ENCODE measurements around the gene GTSF1L. TPM values are rescaled to one million over a fixed set of nuclear protein-coding genes. Genes with fewer than 3 reads are reported as not detected.

GTSF1L gene
- total RNA-seq, 1 donor from 2014 or later = not detected

DNA sequence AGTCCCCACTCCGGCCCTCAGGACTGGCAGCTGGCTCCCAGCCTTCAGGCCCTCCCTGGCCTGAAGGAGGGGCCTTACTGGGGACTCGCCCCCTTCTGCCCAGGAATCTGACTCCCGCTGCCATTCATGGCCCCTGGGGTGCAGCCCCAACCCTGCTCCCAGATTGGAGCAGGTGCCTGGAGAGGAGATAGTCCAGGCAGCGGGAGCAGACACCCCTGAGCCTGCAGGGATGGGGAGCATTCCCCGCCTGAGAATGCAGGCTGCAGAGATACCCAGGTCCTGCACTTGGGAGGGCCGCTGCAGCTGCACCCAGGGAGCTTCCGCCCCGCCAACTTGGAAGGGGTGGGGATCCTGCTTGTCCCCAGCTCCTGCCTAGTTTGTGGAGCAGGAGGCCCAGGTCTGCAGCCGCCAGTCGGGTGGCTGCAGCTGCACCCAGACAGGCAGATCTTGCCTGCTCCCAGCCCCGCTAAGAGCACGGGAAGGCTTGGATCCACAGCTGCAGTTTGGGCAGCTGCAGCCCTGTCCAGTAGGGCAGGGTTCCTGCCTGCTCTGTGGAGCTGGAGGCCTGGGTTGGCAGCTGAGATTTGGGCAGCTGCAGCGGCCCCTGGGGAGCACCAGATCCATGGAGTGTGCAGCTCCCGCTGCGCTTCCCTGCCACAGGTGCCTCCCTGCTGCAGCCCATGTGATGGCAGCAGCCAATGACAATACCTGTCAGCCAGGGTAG is 5.2 kb downstream of the GTSF1L start:
- Histone ChIP-seq H3K27ac (replicated peaks) (no peak overlapping the region), H3K36me3 (no peaks in the 10 kb centered on the region), H3K4me3 (no peak overlapping the region), H3K9me3 (replicated peaks) (peaks cover 6% of the 10 kb centered on the region), H3K4me1 (no peaks in the 10 kb centered on the region), H3K27me3 (ENCODE audit: low read depth) (peaks cover 19% of the 10 kb centered on the region)
- intact Hi-C loops (cut with micrococcal nuclease) = no loop called here
- DNase-seq = no peak
- TF ChIP-seq, protein P1, sequence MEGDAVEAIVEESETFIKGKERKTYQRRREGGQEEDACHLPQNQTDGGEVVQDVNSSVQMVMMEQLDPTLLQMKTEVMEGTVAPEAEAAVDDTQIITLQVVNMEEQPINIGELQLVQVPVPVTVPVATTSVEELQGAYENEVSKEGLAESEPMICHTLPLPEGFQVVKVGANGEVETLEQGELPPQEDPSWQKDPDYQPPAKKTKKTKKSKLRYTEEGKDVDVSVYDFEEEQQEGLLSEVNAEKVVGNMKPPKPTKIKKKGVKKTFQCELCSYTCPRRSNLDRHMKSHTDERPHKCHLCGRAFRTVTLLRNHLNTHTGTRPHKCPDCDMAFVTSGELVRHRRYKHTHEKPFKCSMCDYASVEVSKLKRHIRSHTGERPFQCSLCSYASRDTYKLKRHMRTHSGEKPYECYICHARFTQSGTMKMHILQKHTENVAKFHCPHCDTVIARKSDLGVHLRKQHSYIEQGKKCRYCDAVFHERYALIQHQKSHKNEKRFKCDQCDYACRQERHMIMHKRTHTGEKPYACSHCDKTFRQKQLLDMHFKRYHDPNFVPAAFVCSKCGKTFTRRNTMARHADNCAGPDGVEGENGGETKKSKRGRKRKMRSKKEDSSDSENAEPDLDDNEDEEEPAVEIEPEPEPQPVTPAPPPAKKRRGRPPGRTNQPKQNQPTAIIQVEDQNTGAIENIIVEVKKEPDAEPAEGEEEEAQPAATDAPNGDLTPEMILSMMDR (IDR thresholded peaks at IDR 0.05; ENCODE audit: borderline replicate concordance) = no peak

DNA sequence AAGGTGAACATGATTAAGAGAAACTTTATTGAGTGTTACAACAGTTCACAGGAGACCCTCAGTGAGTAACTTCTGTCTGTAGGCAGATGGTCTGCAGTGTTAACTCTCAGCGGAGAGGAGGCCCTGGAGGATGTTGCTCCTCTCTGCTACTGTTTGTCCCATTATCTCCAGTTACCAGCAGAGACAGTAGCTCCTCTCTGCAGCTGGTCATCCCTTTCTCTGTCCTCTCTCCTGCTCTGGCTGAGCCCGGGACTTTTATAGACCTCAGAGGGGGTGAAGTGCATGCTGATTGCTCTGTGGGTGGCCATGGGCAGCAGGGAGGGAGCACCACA is 5.7 kb downstream of the GTSF1L start:
- TF ChIP-seq, protein P1 (IDR thresholded peaks at IDR 0.05; ENCODE audit: borderline replicate concordance) = no peak
- H3K27me3 ChIP-seq (ENCODE audit: low read depth) = peaks cover 19% of the 10 kb centered on the region
- no peak overlapping the region for H3K27ac ChIP-seq (replicated peaks)
- no peaks in the 10 kb centered on the region for H3K4me1 ChIP-seq
- DNase-seq = no peak
- intact Hi-C loops (cut with micrococcal nuclease) = no loop called here
- no peaks in the 10 kb centered on the region for H3K36me3 ChIP-seq
- peaks cover 6% of the 10 kb centered on the region for H3K9me3 ChIP-seq (replicated peaks)
- H3K4me3 ChIP-seq = no peak overlapping the region

DNA sequence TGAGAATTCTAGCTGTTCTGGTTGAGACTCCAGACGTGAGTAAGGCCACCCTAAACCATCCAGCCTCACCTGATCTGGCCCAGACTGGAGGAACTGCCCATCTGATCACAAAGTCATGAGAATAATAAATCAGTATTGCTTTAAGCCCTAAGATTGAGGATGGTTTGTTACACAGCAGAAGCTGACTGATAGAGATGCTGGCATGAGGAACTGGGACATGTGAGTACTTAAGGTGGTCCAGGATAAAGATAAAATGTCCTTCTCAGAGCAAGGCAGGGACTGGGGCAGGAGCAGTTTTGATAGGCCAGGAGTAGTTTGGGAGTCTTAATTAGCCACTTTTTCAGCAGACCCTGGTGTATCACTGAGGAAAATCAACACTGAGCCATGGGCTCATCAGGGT is 6.8 kb downstream of the GTSF1L start:
- peaks cover 19% of the 10 kb centered on the region for H3K27me3 ChIP-seq (ENCODE audit: low read depth)
- H3K4me3 ChIP-seq = no peak overlapping the region
- peaks cover 6% of the 10 kb centered on the region for H3K9me3 ChIP-seq (replicated peaks)
- no peaks in the 10 kb centered on the region for H3K36me3 ChIP-seq
- TF ChIP-seq, protein P1 (IDR thresholded peaks at IDR 0.05; ENCODE audit: borderline replicate concordance) = no peak
- intact Hi-C loops (cut with micrococcal nuclease) = no loop called here
- H3K27ac ChIP-seq (replicated peaks) = no peak overlapping the region
- H3K4me1 ChIP-seq = no peaks in the 10 kb centered on the region
- no peak for DNase-seq

DNA sequence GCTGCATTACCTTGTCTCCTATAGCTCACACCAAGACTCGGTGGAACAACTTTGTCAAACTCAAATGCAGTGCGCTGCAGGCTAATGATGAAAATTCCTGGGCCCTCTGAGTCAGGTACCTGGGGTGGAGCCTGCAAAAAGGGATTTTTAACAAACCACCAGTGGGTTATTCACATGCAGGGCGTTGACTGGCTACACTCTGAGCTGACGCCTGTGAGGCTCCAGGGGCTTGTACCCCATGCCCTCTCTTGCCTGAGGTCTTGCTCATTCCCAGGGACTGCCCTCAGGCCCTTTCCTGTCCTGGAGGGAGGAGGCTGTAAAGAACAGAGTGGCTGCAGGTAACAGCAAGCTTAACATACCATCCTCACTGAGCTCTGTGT is 9.2 kb downstream of the GTSF1L start:
- H3K4me3 ChIP-seq = no peak overlapping the region
- peaks cover 13% of the 10 kb centered on the region for H3K27me3 ChIP-seq (ENCODE audit: low read depth)
- DNase-seq = no peak
- TF ChIP-seq, protein P1 (IDR thresholded peaks at IDR 0.05; ENCODE audit: borderline replicate concordance) = no peak
- intact Hi-C loops (cut with micrococcal nuclease) = no loop called here
- no peaks in the 10 kb centered on the region for H3K4me1 ChIP-seq
- H3K27ac ChIP-seq (replicated peaks) = no peak overlapping the region
- H3K36me3 ChIP-seq = no peaks in the 10 kb centered on the region
- peaks cover 6% of the 10 kb centered on the region for H3K9me3 ChIP-seq (replicated peaks)

DNA sequence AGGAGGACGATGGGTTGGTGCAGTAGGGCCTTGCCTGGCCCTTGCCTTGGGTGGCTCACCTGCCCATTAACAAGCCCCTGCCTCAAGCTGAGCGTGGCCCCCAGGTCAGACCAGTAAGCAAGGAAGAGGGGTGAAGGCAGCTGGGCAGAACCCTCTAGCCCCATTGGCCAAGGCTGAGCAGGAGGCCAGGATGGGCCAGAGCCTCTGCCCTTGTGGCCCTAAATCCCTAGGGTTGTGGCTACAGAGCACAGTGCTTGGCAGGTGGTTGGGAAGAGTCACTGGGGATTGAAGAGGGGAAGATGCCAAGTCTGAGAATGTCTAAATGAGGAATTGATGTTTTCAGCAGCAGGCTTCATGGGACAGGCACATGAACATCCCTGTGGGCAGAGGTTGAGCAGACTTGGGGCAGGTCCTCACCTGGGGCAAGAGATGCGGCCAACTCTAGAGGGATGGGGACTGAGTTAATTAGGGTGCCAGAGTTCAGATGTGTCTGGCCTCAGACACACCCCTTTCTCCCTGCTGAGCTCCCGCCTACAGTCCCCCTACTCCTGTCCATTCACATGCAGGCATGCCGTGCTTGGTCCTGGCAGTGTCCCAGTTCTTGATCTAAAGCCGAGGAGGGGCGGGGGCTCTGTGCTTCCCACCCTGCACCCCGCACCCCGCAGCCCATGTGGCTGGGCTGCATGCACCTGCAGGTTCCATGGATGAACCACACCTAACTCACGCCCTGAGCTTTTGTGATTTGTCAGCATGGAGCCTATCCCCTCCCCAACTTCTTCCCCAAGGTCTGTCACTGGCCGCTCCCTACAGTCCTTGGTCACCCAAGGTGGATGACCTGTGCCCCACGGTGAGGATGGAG is 9.8 kb downstream of the GTSF1L start:
- intact Hi-C loops (cut with micrococcal nuclease) = no loop called here
- Histone ChIP-seq H3K9me3 (replicated peaks) (peaks cover 6% of the 10 kb centered on the region), H3K4me3 (no peak overlapping the region), H3K27me3 (ENCODE audit: low read depth) (peaks cover 13% of the 10 kb centered on the region), H3K4me1 (no peaks in the 10 kb centered on the region), H3K36me3 (no peaks in the 10 kb centered on the region), H3K27ac (replicated peaks) (no peak overlapping the region)
- DNase-seq = no peak
- TF ChIP-seq, protein P1 (IDR thresholded peaks at IDR 0.05; ENCODE audit: borderline replicate concordance) = no peak
